HG03196 (cell line): ENCODE results near the gene RABIF.
A peak's percentile ranks its signal among the peaks of the same experiment; 100 is the strongest.

Experiments
- ATAC-seq: cut with Tn5 transposase; IDR thresholded peaks from one replicate; pipeline ENCODE4 v1.9.1; 2021; ENCODE audit not compliant: unreplicated experiment

Gene RABIF

DNA sequence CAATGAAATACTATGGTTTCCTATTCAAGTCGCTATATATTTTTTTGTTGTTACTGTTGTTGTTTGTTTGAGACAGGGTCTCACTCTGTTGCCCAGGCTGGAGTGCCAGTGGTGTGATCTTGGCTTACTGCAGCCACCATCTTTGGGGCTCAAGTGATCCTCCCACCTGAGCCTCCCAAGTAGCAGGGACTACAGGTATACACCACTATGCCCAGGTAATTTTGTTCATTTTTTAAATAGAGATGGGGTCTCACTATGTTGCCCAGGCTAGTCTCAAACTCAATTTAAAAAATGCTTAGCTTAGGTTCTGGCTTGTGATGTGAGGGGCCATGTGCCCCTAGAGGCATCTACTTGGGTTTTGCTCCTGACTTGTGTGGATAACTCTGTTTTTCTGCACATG lies 9.8 kb downstream of the RABIF start:
- ATAC-seq = no peak

DNA sequence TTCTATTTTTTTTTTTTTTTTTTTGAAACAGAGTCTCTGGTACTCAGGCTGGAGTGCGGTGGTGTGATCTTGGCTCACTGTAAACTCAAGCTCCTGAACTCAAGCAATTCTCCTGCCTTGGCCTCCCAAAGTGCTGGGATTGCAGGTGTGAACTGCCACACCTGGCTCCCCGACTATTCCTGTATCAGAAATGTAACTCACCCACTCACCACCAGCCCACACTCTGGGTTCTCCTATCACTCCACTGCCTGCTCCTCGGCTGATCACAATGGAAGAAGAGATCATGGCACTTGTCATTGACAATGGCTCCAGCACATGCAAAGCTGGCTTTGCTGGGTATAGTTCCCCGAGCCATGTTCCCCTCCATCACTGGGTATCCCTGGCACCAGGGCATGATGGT lies 15.9 kb downstream of the RABIF start:
- ATAC-seq = no peak

DNA sequence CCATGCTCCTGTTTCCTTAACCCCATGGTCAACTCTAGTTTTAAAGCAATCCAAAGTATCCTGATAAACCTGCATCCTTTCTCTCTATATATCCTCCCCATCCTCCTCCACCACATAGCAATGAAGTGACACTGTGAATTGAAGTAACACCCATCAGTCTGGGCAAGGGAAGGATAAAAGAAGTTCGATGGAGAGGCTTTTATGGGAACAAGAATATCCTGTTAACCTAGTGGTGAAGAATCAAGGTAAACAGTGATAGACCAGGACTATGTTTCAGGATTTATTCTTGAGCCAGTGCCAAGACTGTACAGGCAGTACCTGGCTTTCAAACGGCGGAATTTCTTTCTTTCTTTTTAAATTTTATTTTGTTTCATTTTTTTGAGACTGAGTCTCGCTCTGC lies 17.6 kb downstream of the RABIF start:
- ATAC-seq = no peak

DNA sequence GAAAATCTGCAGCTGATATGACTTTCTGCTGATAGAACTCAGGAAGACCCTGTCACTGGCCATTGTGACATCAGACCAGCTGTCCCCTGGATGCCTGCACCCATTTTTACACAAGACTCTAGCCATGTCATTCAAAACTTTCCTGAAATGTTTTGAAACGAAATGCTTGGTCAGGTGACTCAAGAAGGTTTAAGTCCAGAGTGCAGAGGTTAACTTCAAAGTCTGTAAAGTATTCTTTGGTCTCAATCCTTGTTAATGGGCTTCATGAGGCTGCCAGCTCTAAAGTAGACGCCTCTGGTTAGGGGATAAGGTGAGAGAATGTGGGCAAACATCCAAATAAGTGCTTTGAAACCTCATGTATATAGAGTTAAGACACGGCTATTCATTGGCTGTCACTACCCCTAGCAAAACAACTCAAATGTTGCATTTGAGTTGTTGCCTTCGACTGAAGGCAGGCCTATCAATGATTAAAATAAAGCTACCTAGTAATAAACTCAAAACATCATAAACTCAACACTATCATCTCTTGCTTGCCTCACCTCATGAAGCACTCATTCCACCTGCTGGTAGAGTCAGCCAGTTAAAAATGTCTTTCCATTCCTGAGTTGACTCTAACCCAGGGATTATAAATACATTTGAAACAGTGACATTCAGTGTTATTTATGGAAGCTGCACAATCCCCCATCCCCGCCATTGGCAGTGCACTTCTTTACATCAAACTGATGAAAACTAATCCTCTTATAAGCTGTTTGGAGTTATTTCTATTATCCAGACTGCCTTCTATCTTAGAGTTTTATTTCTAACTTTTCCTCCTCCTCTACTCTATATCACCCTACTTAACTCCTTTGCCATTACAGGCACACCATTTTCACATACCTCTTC lies 26.0 kb downstream of the RABIF start:
- no peak for ATAC-seq

GRCh38 chr1:202861420-202862132 lies 27.4 kb downstream of the RABIF start:
- ATAC-seq = peak; percentile 68

- no peak for ATAC-seq
These were observed 28.1 kb downstream of the RABIF start for GRCh38 chr1:202860744-202861419.

GRCh38 chr1:202858789-202859414 lies 30.0 kb downstream of the RABIF start:
- ATAC-seq = no peak

GRCh38 chr1:202858331-202858730 lies 30.6 kb downstream of the RABIF start:
- no peak for ATAC-seq

GRCh38 chr1:202857136-202857610 lies 31.8 kb downstream of the RABIF start:
- no peak for ATAC-seq

DNA sequence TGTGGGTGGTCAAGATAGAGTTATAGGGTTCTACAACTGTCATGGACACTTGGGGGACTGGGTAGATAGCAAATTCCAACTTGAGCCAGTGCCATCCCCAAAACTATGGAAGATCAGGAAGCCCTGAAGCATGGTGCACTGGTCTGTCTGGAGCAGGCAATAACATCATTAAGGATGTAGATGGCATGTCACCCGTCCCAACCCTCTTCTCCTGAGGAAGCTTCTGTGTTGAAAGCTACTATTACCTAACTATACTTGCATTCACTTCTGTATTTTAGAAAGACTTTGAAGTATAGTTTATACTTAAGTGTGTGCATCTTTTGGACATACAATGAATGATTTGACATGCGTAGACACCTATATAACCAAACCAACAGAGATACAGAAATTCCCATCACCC lies 32.9 kb downstream of the RABIF start:
- ATAC-seq = no peak

DNA sequence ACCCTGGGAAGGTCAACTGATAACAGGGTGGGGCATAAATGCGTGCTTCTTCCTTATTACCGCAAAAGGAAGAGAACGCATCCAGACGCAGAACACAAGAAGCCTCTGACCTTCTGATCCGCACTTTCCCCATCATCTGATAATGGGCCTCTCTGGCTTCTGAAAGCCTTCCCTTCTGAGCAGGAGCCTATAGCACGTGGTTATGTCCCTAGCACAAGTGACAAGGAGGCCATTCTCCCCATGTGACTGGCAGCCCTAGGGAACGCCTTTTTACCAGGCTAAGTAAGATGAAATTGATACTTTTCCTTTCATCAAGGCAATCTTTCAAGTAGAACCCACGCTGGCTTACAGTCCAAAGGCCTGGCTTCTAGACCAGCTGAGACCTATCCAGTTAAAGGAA lies 34.2 kb downstream of the RABIF start:
- no peak for ATAC-seq

DNA sequence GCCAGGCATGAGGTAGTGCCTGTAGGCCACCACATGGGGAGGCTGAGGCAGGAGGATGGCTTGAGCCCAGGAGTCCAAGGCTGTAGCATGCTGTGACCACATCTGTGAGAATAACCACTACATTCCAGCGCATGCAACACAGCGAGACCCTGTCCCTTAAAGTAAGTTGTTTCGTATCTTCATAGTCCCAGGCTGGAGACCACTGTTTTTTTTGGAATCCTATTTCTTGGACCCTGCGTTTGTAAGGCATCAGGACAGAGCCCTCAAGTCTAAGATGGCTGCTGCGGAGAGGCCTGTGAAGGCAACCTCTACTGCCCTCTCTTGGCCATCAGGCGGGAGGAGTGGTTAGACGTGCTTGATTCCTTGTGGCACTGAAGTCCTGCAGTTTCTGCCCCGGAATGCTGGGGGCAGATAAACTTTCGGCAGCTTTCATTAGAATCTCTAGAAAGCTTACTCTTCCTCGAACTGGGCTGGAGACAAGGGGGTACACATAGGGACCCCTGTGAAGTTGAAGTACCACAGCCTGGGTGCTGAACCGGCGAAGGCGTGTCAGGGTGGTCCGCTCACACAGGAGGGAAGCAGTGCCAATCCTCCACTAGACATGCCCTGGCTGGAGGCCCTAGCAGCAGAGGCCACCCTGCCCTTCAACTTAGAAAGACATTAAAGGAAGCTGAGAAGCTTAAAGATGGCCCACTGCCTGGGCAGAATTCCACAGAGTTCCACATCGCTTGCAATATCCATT lies 36.6 kb downstream of the RABIF start:
- ATAC-seq = no peak

DNA sequence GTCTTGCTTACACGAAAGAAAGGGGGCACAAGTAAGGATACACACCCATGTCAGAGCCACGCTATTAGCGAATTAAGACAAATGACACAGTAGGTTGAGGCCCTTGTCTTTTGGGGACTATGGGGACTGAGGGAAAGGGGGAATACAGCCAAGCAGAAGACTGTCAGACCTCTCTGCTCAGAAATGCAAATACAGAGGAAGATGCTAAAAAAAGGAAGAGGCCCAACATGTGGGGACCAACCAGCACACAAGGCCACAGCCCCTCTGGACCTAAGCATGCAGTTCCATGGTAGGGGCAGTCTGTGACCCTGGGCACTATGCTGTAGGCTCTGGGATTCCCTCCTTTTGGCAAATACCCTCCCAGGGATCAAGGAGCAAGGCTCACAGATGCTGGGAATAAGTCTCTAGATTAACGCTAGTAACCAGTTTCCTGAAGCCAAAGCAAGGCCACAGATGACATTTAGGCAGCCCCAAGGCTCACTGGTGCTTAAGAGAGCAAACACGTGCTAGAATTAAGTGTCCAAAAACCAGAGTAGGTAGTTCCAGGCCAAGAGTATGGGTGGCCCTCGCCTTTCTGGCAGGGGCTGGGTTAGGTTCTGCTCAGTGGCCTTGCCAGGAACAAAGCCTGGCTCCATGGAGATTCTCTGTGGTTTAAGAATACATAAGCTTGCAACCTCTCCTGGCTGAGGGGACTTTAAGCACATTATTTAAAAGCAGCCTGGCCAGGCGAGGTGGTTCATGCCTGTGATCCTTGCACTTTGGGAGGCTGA lies 38.2 kb downstream of the RABIF start:
- no peak for ATAC-seq

GRCh38 chr1:202848191-202848542 lies 40.8 kb downstream of the RABIF start:
- ATAC-seq = peak; percentile 54

- ATAC-seq = no peak
These were observed 44.0 kb downstream of the RABIF start for GRCh38 chr1:202844935-202845334.

- ATAC-seq = no peak
These were observed 44.7 kb downstream of the RABIF start for GRCh38 chr1:202844259-202844658.

DNA sequence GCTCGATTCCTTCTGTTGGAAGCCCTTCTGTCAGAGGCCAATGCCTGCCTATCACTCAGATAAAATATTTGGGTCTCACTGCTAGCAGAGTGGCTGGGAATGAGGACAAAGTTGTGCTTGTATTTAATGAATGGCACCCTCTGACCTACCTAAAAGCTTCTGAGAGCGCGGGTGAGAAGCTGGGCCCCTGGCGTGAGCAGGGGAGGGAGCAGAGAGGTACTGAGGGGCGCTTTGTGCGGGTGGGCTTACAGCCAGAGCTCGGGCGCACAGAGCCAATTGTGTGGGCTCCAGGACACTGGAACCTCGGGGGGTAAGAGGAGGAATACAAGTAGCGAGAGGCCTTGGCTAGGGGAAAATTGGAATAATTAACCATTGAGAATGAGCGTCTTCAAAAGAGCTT lies 45.9 kb downstream of the RABIF start:
- ATAC-seq = no peak

GRCh38 chr1:202837746-202838262 lies 51.1 kb downstream of the RABIF start:
- no peak for ATAC-seq

DNA sequence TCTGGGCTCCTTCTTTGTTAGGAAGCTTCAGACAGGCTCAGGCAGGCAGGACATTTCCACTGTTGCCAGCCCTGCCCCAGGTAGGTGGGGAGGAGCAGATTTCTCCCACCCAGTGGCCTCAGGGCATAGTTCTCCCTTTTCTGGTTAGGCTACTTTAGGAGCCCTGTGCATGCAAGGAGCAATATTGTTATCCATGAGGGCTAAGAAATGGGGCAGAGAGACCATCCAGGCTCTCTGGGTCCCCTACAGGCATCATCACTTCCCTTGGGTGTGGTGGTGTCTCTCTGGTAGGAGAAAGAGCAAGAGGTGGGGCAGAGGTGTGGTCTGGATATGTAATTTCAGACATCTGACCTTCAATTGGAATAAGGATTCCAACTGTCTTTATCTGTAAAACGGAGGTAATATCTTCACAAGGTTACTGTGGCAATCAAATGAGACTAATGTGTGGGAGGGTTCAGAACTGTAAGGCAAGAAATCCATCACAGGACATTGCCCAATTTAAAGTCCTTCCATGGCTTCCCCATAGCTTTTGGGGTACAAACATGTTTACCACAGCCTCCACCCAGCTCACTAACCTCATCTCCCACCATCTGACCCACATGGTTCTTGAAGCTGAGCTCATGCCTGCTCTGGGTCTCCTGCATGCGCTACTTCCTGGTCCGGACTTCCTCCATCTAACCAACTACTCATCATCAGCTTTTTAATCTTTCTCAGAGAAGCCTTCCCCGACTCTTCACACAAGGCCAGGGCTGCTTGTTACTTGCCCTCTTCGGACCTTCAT lies 52.1 kb downstream of the RABIF start:
- no peak for ATAC-seq
